Endodermal cell (in vitro differentiated cells): ENCODE results near the gene HERC3. TPM values are rescaled to one million over a fixed set of nuclear protein-coding genes. Genes with fewer than 3 reads are reported as not detected.
A peak's percentile ranks its signal among the peaks of the same experiment; 100 is the strongest.

Source experiments
- DNase-seq: peaks from one replicate; pipeline ENCODE4 v3.0.0-alpha.2; 2017
- H3K27ac ChIP-seq: 2 replicates; pipeline ENCODE4 v1.5.1; 2013; ENCODE audit warnings: mild to moderate bottlenecking, low read depth, low read length, moderate library complexity
- H3K27me3 ChIP-seq: 2 replicates; pipeline ENCODE4 v1.6.1; 2013; ENCODE audit warnings: mild to moderate bottlenecking, low read length, moderate library complexity; ENCODE audit not compliant: insufficient read depth, control insufficient read depth, poor library complexity, severe bottlenecking
- H3K36me3 ChIP-seq: 2 replicates; pipeline ENCODE4 v1.7.0; 2013; ENCODE audit warnings: mild to moderate bottlenecking, low read length, moderate library complexity; ENCODE audit not compliant: control insufficient read depth, insufficient read depth
- H3K4me1 ChIP-seq: one replicate; pipeline ENCODE4 v1.7.0; 2013; ENCODE audit warnings: low read length; ENCODE audit not compliant: control insufficient read depth, insufficient read depth
- H3K4me3 ChIP-seq: 2 replicates; pipeline ENCODE4 v1.5.1; 2013; ENCODE audit warnings: mild to moderate bottlenecking, low read length, moderate library complexity
- H3K9ac ChIP-seq: 2 replicates; pipeline ENCODE4 v1.6.1; 2013; ENCODE audit warnings: mild to moderate bottlenecking, low read length, moderate library complexity; ENCODE audit not compliant: poor library complexity, severe bottlenecking; ENCODE audit errors: extremely low read depth
- H3K9me3 ChIP-seq: 2 replicates; pipeline ENCODE4 v1.6.1; 2013; ENCODE audit warnings: mild to moderate bottlenecking, low read length, moderate library complexity; ENCODE audit not compliant: control insufficient read depth
- H3K27ac Mint-ChIP-seq: 2 replicates; pipeline ENCODE4 v1.8.0; 2020; ENCODE audit warnings: mixed read lengths
- H3K27me3 Mint-ChIP-seq: 2 replicates; pipeline ENCODE4 v1.8.0; 2021; ENCODE audit warnings: mild to moderate bottlenecking, mixed read lengths; ENCODE audit not compliant: insufficient read depth
- H3K36me3 Mint-ChIP-seq: 2 replicates; pipeline ENCODE4 v1.8.0; 2020; ENCODE audit warnings: low read depth, mixed read lengths
- H3K4me1 Mint-ChIP-seq: 2 replicates; pipeline ENCODE4 v1.8.0; 2020; ENCODE audit warnings: mixed read lengths
- H3K4me3 Mint-ChIP-seq: 2 replicates; pipeline ENCODE4 v1.8.0; 2020; ENCODE audit warnings: mild to moderate bottlenecking, moderate library complexity, mixed read lengths
- H3K9me3 Mint-ChIP-seq: 2 replicates; pipeline ENCODE4 v1.8.0; 2020; ENCODE audit warnings: mild to moderate bottlenecking, mixed read lengths
- WGBS, 2 experiments: methylation state at CpG; one replicate each; pipeline versions ENCODE4 v1.1.5 to v1.1.7; 2013; ENCODE audit warnings: missing lambda C conversion rate in 2 of 2, mixed read lengths in 1 of 2; ENCODE audit not compliant: insufficient coverage in 1 of 2, insufficient read length in 1 of 2; 5-methylcytosine and 5-hydroxymethylcytosine counted together
- total RNA-seq, 2 donors: library from RNA; stranded (reverse); fragmentation: NEBNext Ultra II Directional in 1 of 2; extraction: Animal tissue kit (Norgen Biotek cat#: 25700) in 1 of 2; gene quantifications; 2 replicates in 1 of 2; 3 replicates in 1 of 2; pipeline ENCODE4 v1.2.1, GENCODE V29; 2021
- TF ChIP-seq, protein P1 (sequence below): fragments of 200-600 bp; sonication (generic); conservative IDR thresholded peaks from 2 replicates; pipeline ENCODE4 v1.5.0; 2021; ENCODE audit warnings: antibody characterized with exemption, mild to moderate bottlenecking

The HERC3 gene
- total RNA-seq, 2 donors from 2014 or later, result 4.4 to 5.9 TPM

GRCh38 chr4:88706574-88706973, 114.3 kb downstream of the HERC3 start:
- no peaks in the 10 kb centered on the region for H3K27me3 ChIP-seq
- Mint-ChIP-seq H3K27ac (peak overlapping the region; percentile 39), H3K4me3 (no peak overlapping the region), H3K27me3 (no peaks in the 10 kb centered on the region), H3K9me3 (no peaks in the 10 kb centered on the region), H3K36me3 (peaks cover 3% of the 10 kb centered on the region), H3K4me1 (no peaks in the 10 kb centered on the region)
- H3K4me1 ChIP-seq, result no peaks in the 10 kb centered on the region
- no peak overlapping the region for H3K4me3 ChIP-seq
- H3K9ac ChIP-seq, result no peak overlapping the region
- H3K9me3 ChIP-seq, result no peaks in the 10 kb centered on the region
- H3K36me3 ChIP-seq, result no peaks in the 10 kb centered on the region
- DNase-seq, result peak; percentile 62
- no peak overlapping the region for H3K27ac ChIP-seq
- WGBS, 2 experiments, result 83 to 89% methylated on average over 4 to 9 of the region's 9 CpGs
- TF ChIP-seq, protein P1, sequence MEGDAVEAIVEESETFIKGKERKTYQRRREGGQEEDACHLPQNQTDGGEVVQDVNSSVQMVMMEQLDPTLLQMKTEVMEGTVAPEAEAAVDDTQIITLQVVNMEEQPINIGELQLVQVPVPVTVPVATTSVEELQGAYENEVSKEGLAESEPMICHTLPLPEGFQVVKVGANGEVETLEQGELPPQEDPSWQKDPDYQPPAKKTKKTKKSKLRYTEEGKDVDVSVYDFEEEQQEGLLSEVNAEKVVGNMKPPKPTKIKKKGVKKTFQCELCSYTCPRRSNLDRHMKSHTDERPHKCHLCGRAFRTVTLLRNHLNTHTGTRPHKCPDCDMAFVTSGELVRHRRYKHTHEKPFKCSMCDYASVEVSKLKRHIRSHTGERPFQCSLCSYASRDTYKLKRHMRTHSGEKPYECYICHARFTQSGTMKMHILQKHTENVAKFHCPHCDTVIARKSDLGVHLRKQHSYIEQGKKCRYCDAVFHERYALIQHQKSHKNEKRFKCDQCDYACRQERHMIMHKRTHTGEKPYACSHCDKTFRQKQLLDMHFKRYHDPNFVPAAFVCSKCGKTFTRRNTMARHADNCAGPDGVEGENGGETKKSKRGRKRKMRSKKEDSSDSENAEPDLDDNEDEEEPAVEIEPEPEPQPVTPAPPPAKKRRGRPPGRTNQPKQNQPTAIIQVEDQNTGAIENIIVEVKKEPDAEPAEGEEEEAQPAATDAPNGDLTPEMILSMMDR, result peak; percentile 69

DNA sequence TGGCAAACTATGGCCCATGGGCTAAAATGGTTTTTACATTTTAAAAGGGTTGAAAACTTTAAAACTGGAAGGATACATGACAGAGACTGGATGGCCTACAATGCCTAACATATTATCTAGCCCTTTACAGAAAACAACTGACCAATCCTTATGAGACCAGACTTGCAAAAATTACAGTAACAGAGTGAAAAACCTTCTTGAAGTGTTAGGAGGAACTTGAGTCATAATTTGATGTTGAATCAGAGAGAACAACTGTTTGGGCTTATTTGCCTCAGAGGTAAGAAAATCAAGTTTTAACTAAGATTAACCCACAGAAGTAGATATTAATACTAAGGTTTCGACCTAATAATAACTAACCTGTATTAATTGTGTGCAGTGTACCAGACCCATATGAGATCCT, 117.7 kb downstream of the HERC3 start:
- TF ChIP-seq, protein P1, result no peak
- Histone ChIP-seq H3K4me1 (no peaks in the 10 kb centered on the region), H3K9me3 (no peaks in the 10 kb centered on the region), H3K9ac (no peak overlapping the region), H3K27me3 (no peaks in the 10 kb centered on the region), H3K36me3 (no peaks in the 10 kb centered on the region), H3K4me3 (no peak overlapping the region), H3K27ac (no peak overlapping the region)
- no peaks in the 10 kb centered on the region for H3K9me3 Mint-ChIP-seq
- H3K36me3 Mint-ChIP-seq, result no peaks in the 10 kb centered on the region
- no peak overlapping the region for H3K4me3 Mint-ChIP-seq
- no peaks in the 10 kb centered on the region for H3K4me1 Mint-ChIP-seq
- H3K27ac Mint-ChIP-seq, result no peak overlapping the region
- no peak for DNase-seq
- 100% methylated on average over 1 of the region's 1 CpG; no CpG with 5 or more reads in 1 of the 2 experiments for WGBS, 2 experiments
- H3K27me3 Mint-ChIP-seq, result no peaks in the 10 kb centered on the region

GRCh38 chr4:88713782-88714181, 121.5 kb downstream of the HERC3 start:
- Mint-ChIP-seq H3K4me3 (no peak overlapping the region), H3K9me3 (peaks cover 18% of the 10 kb centered on the region), H3K4me1 (no peaks in the 10 kb centered on the region), H3K27ac (no peak overlapping the region), H3K27me3 (no peaks in the 10 kb centered on the region), H3K36me3 (peaks cover 16% of the 10 kb centered on the region)
- Histone ChIP-seq H3K4me3 (no peak overlapping the region), H3K27ac (no peak overlapping the region), H3K4me1 (no peaks in the 10 kb centered on the region), H3K9ac (no peak overlapping the region), H3K36me3 (no peaks in the 10 kb centered on the region), H3K9me3 (peaks cover 25% of the 10 kb centered on the region), H3K27me3 (no peaks in the 10 kb centered on the region)
- TF ChIP-seq, protein P1, result no peak
- no peak for DNase-seq
- WGBS, 2 experiments, result 83% methylated on average over 1 of the region's 1 CpG; no CpG with 5 or more reads in 1 of the 2 experiments
